SH-SY5Y (cell line): ENCODE results near the gene CDKL1.

ENCODE experiments used
- GATA2 ChIP-seq: IDR thresholded peaks from 2 replicates; pipeline ENCODE4 v1.6.1; 2011; ENCODE audit warnings: mild to moderate bottlenecking, low read depth, low read length
- GATA3 ChIP-seq: IDR thresholded peaks from 2 replicates; pipeline ENCODE4 v1.6.1; 2011; ENCODE audit warnings: low read depth, mild to moderate bottlenecking, low read length, moderate library complexity

DNA sequence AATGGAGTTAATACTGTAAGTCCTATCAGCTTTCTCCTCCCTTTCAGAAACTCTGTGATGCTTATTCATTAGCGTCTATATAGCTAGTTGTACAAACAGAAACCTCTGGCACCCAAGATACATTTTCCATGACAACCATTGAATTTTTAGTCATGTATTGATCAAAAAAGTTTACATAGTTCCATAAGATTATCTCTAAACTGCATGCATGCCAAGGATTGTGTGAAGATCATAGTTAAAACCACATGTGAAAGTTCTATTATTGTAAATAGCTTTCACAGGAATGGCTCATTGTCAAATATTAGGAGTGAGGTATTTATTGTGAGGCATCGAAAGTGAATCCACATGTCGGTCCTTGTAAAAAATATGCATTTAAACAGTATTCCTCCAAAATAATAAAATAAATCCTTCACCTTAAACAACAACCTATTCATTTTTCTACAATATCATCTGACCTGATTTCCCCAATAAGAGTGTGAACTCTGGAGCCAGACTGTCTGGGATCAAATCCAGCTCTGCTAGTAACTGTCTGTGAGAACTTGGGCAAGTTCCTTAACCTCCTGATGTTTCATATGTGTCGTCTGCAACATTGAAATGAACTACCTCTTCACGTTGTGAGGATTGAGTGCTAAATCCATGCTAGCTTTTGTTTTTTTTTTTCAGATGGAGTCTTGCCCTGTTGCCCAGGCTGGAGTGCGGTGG lies 10.6 kb upstream of the CDKL1 start:
- TF ChIP-seq GATA3 = no peak
- no peak for TF ChIP-seq GATA2
